H54 (cell line): ENCODE results near the gene ADGRL2.

Experiments
- DNase-seq: peaks from one replicate; pipeline ENCODE4 v3.0.0; 2011; ENCODE audit warnings: low spot score, mixed read lengths; ENCODE audit not compliant: insufficient read length
- FAIRE-seq: peaks from 3 replicates; lab custom pipeline; 2011; peaks lifted over from hg19 to GRCh38; lab: Jason Lieb, UNC
- POLR2A ChIP-seq: IDR thresholded peaks from 2 replicates; pipeline ENCODE4 v1.6.1; 2011; ENCODE audit warnings: low read depth, mild to moderate bottlenecking, low read length

ADGRL2 gene

GRCh38 chr1:81978945-81979344 lies 178.2 kb downstream of the ADGRL2 start:
- DNase-seq = no peak
- no peak for TF ChIP-seq POLR2A

GRCh38 chr1:81982523-81982922 lies 181.8 kb downstream of the ADGRL2 start:
- TF ChIP-seq POLR2A = no peak
- no peak for FAIRE-seq
- no peak for DNase-seq

More at GRCh38 chr1:81978945-81979344, 178.2 kb downstream of the ADGRL2 start:
- FAIRE-seq = peak; percentile 20

- no peak for DNase-seq
- TF ChIP-seq POLR2A = no peak
- FAIRE-seq = no peak
Observed at GRCh38 chr1:81989524-81989923, 188.8 kb downstream of the ADGRL2 start.

- no peak for TF ChIP-seq POLR2A
- no peak for DNase-seq
- no peak for FAIRE-seq
Observed at GRCh38 chr1:81990241-81990640, 189.5 kb downstream of the ADGRL2 start.

- DNase-seq (no peak), FAIRE-seq (no peak)
- TF ChIP-seq POLR2A = no peak
Observed at GRCh38 chr1:81998165-81998564, 197.4 kb downstream of the ADGRL2 start.

- TF ChIP-seq POLR2A = no peak
- no peak for DNase-seq
- FAIRE-seq = no peak
Observed at GRCh38 chr1:81999364-81999763, 198.6 kb downstream of the ADGRL2 start.

GRCh38 chr1:82000221-82000620 lies 199.5 kb downstream of the ADGRL2 start:
- FAIRE-seq = no peak
- no peak for DNase-seq
- TF ChIP-seq POLR2A = no peak

- DNase-seq = no peak
- no peak for TF ChIP-seq POLR2A
- no peak for FAIRE-seq
Observed at GRCh38 chr1:82001345-82001744, 200.6 kb downstream of the ADGRL2 start.

- no peak for TF ChIP-seq POLR2A
- DNase-seq = no peak
- no peak for FAIRE-seq
Observed at GRCh38 chr1:82007804-82008203, 207.1 kb downstream of the ADGRL2 start.

- TF ChIP-seq POLR2A = no peak
- DNase-seq (no peak), FAIRE-seq (no peak)
Observed at GRCh38 chr1:82013702-82014101, 213.0 kb downstream of the ADGRL2 start.

GRCh38 chr1:82015444-82015843 lies 214.7 kb downstream of the ADGRL2 start:
- TF ChIP-seq POLR2A = no peak
- no peak for DNase-seq
- FAIRE-seq = no peak

- TF ChIP-seq POLR2A = no peak
- DNase-seq (no peak), FAIRE-seq (no peak)
Observed at GRCh38 chr1:82018319-82018718, 217.6 kb downstream of the ADGRL2 start.

GRCh38 chr1:82019508-82019907 lies 218.8 kb downstream of the ADGRL2 start:
- DNase-seq = no peak
- TF ChIP-seq POLR2A = no peak
- no peak for FAIRE-seq

- DNase-seq (no peak), FAIRE-seq (no peak)
- TF ChIP-seq POLR2A = no peak
Observed at GRCh38 chr1:82030830-82031229, 230.1 kb downstream of the ADGRL2 start.

GRCh38 chr1:82032068-82032467 lies 231.3 kb downstream of the ADGRL2 start:
- TF ChIP-seq POLR2A = no peak
- FAIRE-seq (no peak), DNase-seq (no peak)

GRCh38 chr1:82034812-82035211 lies 234.1 kb downstream of the ADGRL2 start:
- TF ChIP-seq POLR2A = no peak
- DNase-seq (no peak), FAIRE-seq (no peak)
